Esophagus squamous epithelium (tissue), 4 donors: Measurements from ENCODE around the gene PAM.

Source experiments
- POLR2A ChIP-seq, 4 donors: fragments of 450-650 bp; IDR thresholded peaks; one replicate each; pipeline ENCODE4 v1.6.1; 2017; ENCODE audit warnings: antibody characterized with exemption in 4 of 4, mild to moderate bottlenecking in 4 of 4, moderate library complexity in 3 of 4
- TF ChIP-seq, protein P1 (sequence below), 6 experiments: fragments of 450-650 bp in 4 of 6; fragments of 200-600 bp in 2 of 6; sonication (generic) in 2 of 6; IDR thresholded peaks; one replicate each; pipeline ENCODE4 v1.5.1; 2016 to 2019; ENCODE audit warnings: antibody characterized with exemption in 6 of 6, mild to moderate bottlenecking in 4 of 6, moderate library complexity in 4 of 6

DNA sequence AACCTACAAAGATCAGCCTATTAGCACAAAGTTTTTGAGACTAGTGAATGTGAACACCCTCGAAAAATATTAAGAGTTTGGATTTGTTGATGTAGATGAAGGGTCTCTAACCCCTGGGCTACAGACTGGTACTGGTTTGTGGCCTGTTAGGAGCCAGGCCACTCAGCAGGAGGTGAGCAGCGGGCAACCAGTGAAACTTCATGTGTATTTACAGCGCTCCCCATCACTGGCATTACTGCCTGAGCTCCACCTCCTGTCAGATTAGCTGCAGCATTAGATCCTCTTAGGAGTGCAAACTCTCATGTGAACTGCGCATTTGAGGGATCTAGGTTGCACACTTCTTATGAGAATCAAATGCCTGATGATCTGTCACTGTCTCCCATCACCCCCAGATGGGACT is 11.2 kb upstream of the PAM start:
- TF ChIP-seq, protein P1, sequence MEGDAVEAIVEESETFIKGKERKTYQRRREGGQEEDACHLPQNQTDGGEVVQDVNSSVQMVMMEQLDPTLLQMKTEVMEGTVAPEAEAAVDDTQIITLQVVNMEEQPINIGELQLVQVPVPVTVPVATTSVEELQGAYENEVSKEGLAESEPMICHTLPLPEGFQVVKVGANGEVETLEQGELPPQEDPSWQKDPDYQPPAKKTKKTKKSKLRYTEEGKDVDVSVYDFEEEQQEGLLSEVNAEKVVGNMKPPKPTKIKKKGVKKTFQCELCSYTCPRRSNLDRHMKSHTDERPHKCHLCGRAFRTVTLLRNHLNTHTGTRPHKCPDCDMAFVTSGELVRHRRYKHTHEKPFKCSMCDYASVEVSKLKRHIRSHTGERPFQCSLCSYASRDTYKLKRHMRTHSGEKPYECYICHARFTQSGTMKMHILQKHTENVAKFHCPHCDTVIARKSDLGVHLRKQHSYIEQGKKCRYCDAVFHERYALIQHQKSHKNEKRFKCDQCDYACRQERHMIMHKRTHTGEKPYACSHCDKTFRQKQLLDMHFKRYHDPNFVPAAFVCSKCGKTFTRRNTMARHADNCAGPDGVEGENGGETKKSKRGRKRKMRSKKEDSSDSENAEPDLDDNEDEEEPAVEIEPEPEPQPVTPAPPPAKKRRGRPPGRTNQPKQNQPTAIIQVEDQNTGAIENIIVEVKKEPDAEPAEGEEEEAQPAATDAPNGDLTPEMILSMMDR (IDR thresholded peaks at IDR 0.05) = no peak
- no peak for TF ChIP-seq POLR2A (IDR thresholded peaks at IDR 0.05)
